ENCODE results near the gene PLIN5. TPM values are rescaled to one million over a fixed set of nuclear protein-coding genes. Genes with fewer than 3 reads are reported as not detected.

The PLIN5 gene
- total RNA-seq, 1 donor from 2014 or later: not detected

- DNase-seq (ENCODE audit: extremely low spot score, unreplicated experiment): no peak
- peaks cover 18% of the 10 kb centered on the region for H3K27me3 Mint-ChIP-seq (ENCODE audit: unreplicated experiment)
- peaks cover 30% of the 10 kb centered on the region for H3K4me1 Mint-ChIP-seq (ENCODE audit: unreplicated experiment)
- TF ChIP-seq CTCF (IDR thresholded peaks at IDR 0.05): no peak
- H3K4me3 Mint-ChIP-seq (ENCODE audit: unreplicated experiment): peak overlapping the region; percentile 65
- H3K27ac Mint-ChIP-seq (ENCODE audit: unreplicated experiment): no peak overlapping the region
- H3K9me3 Mint-ChIP-seq (ENCODE audit: unreplicated experiment): no peaks in the 10 kb centered on the region
- no peaks in the 10 kb centered on the region for H3K36me3 Mint-ChIP-seq (ENCODE audit: unreplicated experiment)
Measured at GRCh38 chr19:4580961-4581665, 46.1 kb upstream of the PLIN5 start.

GRCh38 chr19:4580021-4580901, 45.2 kb upstream of the PLIN5 start:
- no peak for TF ChIP-seq CTCF (IDR thresholded peaks at IDR 0.05)
- H3K9me3 Mint-ChIP-seq (ENCODE audit: unreplicated experiment): no peaks in the 10 kb centered on the region
- no peaks in the 10 kb centered on the region for H3K36me3 Mint-ChIP-seq (ENCODE audit: unreplicated experiment)
- H3K27me3 Mint-ChIP-seq (ENCODE audit: unreplicated experiment): peaks cover 15% of the 10 kb centered on the region
- peaks cover 38% of the 10 kb centered on the region for H3K4me1 Mint-ChIP-seq (ENCODE audit: unreplicated experiment)
- peak overlapping the region; percentile 59 for H3K4me3 Mint-ChIP-seq (ENCODE audit: unreplicated experiment)
- no peak for DNase-seq (ENCODE audit: extremely low spot score, unreplicated experiment)
- H3K27ac Mint-ChIP-seq (ENCODE audit: unreplicated experiment): no peak overlapping the region

- Mint-ChIP-seq H3K4me3 (ENCODE audit: unreplicated experiment) (no peak overlapping the region), H3K4me1 (ENCODE audit: unreplicated experiment) (peaks cover 45% of the 10 kb centered on the region), H3K9me3 (ENCODE audit: unreplicated experiment) (no peaks in the 10 kb centered on the region), H3K27ac (ENCODE audit: unreplicated experiment) (no peak overlapping the region), H3K36me3 (ENCODE audit: unreplicated experiment) (no peaks in the 10 kb centered on the region), H3K27me3 (ENCODE audit: unreplicated experiment) (peaks cover 15% of the 10 kb centered on the region)
- no peak for DNase-seq (ENCODE audit: extremely low spot score, unreplicated experiment)
- TF ChIP-seq CTCF (IDR thresholded peaks at IDR 0.05): no peak
Measured at GRCh38 chr19:4579389-4579788, 44.4 kb upstream of the PLIN5 start.

- Mint-ChIP-seq H3K27ac (ENCODE audit: unreplicated experiment) (peak overlapping the region; percentile 16), H3K4me3 (ENCODE audit: unreplicated experiment) (no peak overlapping the region), H3K4me1 (ENCODE audit: unreplicated experiment) (peaks cover 48% of the 10 kb centered on the region), H3K27me3 (ENCODE audit: unreplicated experiment) (peaks cover 15% of the 10 kb centered on the region), H3K36me3 (ENCODE audit: unreplicated experiment) (no peaks in the 10 kb centered on the region), H3K9me3 (ENCODE audit: unreplicated experiment) (no peaks in the 10 kb centered on the region)
- no peak for DNase-seq (ENCODE audit: extremely low spot score, unreplicated experiment)
- no peak for TF ChIP-seq CTCF (IDR thresholded peaks at IDR 0.05)
Measured at GRCh38 chr19:4578552-4579248, 43.7 kb upstream of the PLIN5 start.
